Mucosa of descending colon (tissue), 3 donors: Measurements from ENCODE around the gene TYROBP. TPM values are rescaled to one million over a fixed set of nuclear protein-coding genes. Genes with fewer than 3 reads are reported as not detected.
A peak's percentile ranks its signal among the peaks of the same experiment; 100 is the strongest.
"Not testable (repeated sequence)": the region's sequence is repeated elsewhere in the genome, so short reads cannot be mapped to it uniquely, and the experiment has no call there.

Experiments used
- ATAC-seq: fragments of 200-7000 bp; cut with Tn5 transposase; one replicate; pipeline ENCODE4 v1.9.1; 2020; ENCODE audit warnings: mild to moderate bottlenecking, moderate library complexity
- DNase-seq, 3 donors: peaks; one replicate each; pipeline ENCODE4 v3.0.0-alpha.2; 2020
- H3K36me3 ChIP-seq: fragments of 200-600 bp; one replicate; pipeline ENCODE4 v1.8.0; 2021; ENCODE audit warnings: low read depth, mild to moderate bottlenecking
- H3K4me1 ChIP-seq: fragments of 200-600 bp; one replicate; pipeline ENCODE4 v1.8.0; 2021; ENCODE audit warnings: low read depth, mild to moderate bottlenecking
- H3K4me3 ChIP-seq: fragments of 200-600 bp; one replicate; pipeline ENCODE4 v1.8.0; 2021; ENCODE audit warnings: mild to moderate bottlenecking
- H3K9me3 ChIP-seq: fragments of 200-600 bp; one replicate; pipeline ENCODE4 v1.8.0; 2021; ENCODE audit warnings: mild to moderate bottlenecking
- intact Hi-C, 2 donors: fragments of 100-400 bp; cut with DNase I in 1 of 2; cut with micrococcal nuclease in 1 of 2; formaldehyde crosslinking; loops; one replicate each; pipeline versions ENCODE4 v1.11.0 to v1.11.1; 2022; cut with DNase I, micrococcal nuclease
- long read RNA-seq, 2 donors: library from polyadenylated mRNA; unstranded; transcript quantifications; one replicate each; pipeline ENCODE4 v2.0.0, GENCODE V29; 2019 to 2021
- total RNA-seq, 3 donors: library from RNA; stranded (reverse); fragmentation: NEBNext Ultra II Directional in 2 of 3; extraction: Animal tissue kit (Norgen Biotek cat#: 25700) in 2 of 3; gene quantifications; one replicate each; pipeline versions ENCODE4 v1.2.1 to v1.2.4, GENCODE V29; 2021 to 2023
- TF ChIP-seq, protein P1 (sequence below): fragments of 200-600 bp; IDR thresholded peaks from one replicate; pipeline ENCODE4 v1.8.0; 2022; ENCODE audit warnings: antibody characterized with exemption, mild to moderate bottlenecking
- donor health status: DM: no; HTN: no; CAD: no; lungs with moderate emphysema.
- donor health status: DM: no; HTN: no; CAD: no.
- donor health status: DM: no; HTN: yes; CAD: no.

TYROBP gene
- total RNA-seq: 10 to 100 TPM; 15.7 to 50.2 (median 45.0) TPM
- long read RNA-seq, donor 1, transcript TYROBP-201 (5 exons, 568 nt): major isoform, 8 of 24 reads
- long read RNA-seq, donor 1, partial matches to known transcripts: 9 of 24 reads
- long read RNA-seq, donor 1, other reads (novel, unspliced or antisense): 3 of 24 reads
- long read RNA-seq, donor 2, transcript TYROBP-201 (5 exons, 568 nt): major isoform, 16 of 25 reads
- long read RNA-seq, donor 2, partial matches to known transcripts: 1 of 25 reads
- long read RNA-seq, donor 2, other reads (novel, unspliced or antisense): 1 of 25 reads

DNA sequence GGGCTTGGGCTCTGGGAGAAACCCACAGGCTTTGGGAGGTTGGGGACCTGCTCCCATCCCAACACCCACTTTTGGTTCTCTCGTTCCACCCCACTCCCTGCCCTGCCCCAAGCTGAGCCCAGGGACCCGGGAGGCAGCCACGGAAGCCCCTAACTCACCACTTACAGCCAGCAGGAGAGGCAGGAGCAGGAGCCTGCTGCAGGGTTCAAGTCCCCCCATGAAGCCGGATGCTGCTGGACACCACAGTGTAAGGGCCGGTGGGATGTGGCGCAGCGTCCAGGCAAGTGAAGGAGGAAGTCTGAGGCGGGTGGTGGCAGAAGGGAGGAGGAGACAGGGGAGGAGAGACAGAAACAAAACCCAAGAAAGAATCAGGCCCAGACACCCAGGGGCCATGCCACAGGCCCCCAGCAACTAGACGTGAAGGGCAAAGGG lies at the start of gene TYROBP:
TSS of gene TYROBP (minus strand) at position 286 of the 432 bp plus-strand sequence. CDS start at position 219, 67 bp downstream.
- intact Hi-C loops: no loop called here
- H3K36me3 ChIP-seq: no peaks in the 10 kb centered on the region
- ATAC-seq: peak; percentile 9
- DNase-seq: peak; percentile 32 to 68 (median 49)
- TF ChIP-seq, protein P1, sequence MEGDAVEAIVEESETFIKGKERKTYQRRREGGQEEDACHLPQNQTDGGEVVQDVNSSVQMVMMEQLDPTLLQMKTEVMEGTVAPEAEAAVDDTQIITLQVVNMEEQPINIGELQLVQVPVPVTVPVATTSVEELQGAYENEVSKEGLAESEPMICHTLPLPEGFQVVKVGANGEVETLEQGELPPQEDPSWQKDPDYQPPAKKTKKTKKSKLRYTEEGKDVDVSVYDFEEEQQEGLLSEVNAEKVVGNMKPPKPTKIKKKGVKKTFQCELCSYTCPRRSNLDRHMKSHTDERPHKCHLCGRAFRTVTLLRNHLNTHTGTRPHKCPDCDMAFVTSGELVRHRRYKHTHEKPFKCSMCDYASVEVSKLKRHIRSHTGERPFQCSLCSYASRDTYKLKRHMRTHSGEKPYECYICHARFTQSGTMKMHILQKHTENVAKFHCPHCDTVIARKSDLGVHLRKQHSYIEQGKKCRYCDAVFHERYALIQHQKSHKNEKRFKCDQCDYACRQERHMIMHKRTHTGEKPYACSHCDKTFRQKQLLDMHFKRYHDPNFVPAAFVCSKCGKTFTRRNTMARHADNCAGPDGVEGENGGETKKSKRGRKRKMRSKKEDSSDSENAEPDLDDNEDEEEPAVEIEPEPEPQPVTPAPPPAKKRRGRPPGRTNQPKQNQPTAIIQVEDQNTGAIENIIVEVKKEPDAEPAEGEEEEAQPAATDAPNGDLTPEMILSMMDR: no peak
- H3K9me3 ChIP-seq: no peaks in the 10 kb centered on the region
- no peak within 1 kb of the TSS for H3K4me3 ChIP-seq
- no peaks in the 10 kb centered on the region for H3K4me1 ChIP-seq

DNA sequence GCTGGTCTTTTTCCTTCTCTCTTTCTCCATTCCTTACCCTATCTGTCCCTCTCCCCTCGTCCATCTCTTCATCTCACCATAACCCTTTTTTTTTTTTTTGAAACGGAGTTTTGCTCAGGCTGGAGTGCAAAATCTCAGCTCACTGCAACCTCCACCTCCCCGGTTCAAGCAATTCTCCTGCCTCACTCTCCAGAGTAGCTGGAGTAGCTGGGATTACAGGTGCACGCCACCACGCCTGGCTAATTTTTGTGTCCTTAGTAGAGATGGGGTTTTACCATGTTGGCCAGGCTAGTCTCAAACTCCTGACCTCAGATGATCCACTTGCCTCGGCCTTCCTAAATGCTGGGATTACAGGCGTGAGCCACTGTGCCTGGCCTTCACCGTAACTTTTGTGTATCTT lies 49.3 kb upstream of the TYROBP start:
- H3K4me3 ChIP-seq, H3K9me3 ChIP-seq, DNase-seq, H3K36me3 ChIP-seq, H3K4me1 ChIP-seq, intact Hi-C loops, ATAC-seq: not testable (repeated sequence)

DNA sequence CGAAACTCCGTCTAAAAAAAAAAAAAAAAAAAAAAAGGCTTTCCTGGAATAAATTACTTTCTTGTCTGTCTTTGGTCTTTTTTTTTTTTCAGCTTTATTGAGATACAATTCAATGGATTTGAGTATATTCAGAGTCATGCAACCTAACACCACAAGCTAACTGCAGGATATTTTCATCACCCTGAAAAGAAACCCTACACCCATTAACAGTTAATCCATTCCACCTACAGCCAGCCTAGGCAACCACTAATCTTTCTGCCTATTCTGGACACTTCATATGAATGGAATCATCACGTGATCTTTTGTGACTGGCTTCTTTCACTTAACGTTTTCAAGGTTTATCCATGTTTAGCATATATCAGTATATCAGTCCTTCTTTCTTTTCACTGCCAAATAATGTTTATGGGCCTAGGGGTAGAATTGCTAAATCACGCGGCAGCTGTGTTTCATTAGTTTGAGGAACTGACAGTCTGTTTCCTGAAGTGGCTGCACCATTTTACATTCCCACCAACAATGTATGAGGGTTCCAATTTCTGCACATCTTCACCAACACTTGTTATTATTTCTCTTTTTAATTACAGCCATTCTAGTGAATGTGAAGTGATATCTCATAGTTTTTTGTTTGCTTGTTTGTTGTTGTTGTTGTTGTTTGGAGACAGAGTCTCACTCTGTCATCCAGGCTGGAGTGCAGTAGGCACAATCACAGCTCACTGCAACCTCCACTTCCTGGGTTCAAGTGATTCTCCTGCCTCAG lies 48.0 kb upstream of the TYROBP start:
- DNase-seq (no peak), ATAC-seq (no peak)
- TF ChIP-seq, protein P1: no peak
- Histone ChIP-seq H3K36me3 (no peaks in the 10 kb centered on the region), H3K9me3 (no peaks in the 10 kb centered on the region), H3K4me3 (no peak overlapping the region), H3K4me1 (peaks cover 4% of the 10 kb centered on the region)
- intact Hi-C loops: no loop called here

DNA sequence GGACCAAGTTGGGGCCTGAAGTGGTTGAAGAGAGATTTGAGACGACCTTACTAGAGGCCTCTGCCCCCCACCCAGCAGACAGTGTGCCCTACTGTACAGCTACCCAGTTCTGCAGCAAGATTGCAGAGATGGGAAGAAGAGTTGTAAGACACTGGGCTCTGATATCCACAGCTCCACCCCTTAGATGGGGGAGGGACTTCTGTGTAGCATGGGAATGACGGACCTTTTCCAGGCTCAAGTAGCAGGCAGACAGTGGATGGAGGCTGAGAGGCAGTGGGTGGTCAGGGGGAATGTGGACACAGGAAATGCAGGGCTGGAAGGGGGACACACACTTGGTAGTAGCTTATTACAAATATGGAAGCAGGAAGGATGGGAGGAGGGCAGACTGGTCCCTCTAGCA lies 41.0 kb upstream of the TYROBP start:
- TF ChIP-seq, protein P1: no peak
- Histone ChIP-seq H3K36me3 (no peaks in the 10 kb centered on the region), H3K4me1 (no peaks in the 10 kb centered on the region), H3K4me3 (no peak overlapping the region), H3K9me3 (no peaks in the 10 kb centered on the region)
- ATAC-seq (no peak), DNase-seq (no peak)
- intact Hi-C loops: no loop called here

DNA sequence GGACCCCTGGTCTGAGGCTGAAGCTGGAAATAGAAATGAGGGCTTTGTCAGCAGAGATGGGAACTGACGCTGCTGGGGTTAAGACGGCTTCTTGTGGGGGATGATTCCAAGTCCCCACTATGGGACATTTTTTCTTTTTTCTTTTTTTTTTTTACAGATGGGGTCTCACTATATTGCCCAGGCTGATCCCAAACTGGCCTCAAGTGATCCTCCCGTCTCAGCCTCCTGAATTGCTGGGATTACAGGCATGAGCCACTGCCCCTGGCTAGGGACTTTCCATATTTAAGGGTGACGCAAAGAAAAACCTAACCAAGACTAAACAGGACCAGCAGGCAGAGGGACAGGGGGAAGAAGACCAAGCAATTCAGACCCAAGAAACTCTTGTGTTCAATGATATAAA lies 38.1 kb upstream of the TYROBP start:
- Histone ChIP-seq H3K9me3 (no peaks in the 10 kb centered on the region), H3K4me1 (no peaks in the 10 kb centered on the region), H3K36me3 (no peaks in the 10 kb centered on the region), H3K4me3 (no peak overlapping the region)
- intact Hi-C loops: no loop called here
- TF ChIP-seq, protein P1: no peak
- ATAC-seq (no peak), DNase-seq (no peak)

DNA sequence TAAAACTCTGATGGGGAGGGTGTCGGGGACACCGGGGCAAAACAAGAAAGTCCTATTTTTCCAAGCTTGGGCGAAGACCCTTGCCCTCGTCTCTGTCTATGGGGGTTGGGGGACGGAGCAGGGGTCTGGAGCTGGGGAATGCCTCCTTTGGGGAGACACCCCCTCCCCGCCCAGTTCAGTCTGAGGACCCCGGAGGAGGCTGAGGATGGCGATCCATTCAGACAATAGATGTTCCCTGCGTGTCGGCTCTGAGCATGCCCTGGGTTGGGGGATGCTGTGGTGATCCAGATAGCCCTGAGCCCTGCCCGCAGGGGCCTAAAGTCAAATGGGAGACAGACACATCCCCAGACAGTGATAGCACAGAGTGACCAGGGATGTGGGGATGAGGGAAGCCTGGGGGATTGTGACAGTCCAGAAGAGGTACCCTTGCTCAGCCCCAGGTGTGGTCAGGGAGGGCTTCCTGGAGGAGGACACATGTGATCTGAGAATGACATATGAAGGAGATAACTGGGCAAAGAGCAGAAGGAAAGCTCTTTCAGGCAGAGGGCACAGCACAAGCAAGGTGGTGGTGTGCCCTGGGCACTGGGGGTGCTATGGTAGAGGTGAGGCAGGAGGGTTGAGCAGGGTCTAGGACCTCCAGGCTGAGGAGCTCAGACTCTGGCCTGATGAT lies 37.2 kb upstream of the TYROBP start:
- DNase-seq (no peak), ATAC-seq (no peak)
- TF ChIP-seq, protein P1: no peak
- Histone ChIP-seq H3K4me1 (no peaks in the 10 kb centered on the region), H3K9me3 (no peaks in the 10 kb centered on the region), H3K36me3 (no peaks in the 10 kb centered on the region), H3K4me3 (no peak overlapping the region)
- intact Hi-C loops: no loop called here
